ENCODE measurements around the gene SLC5A11.

GRCh38 chr16:24939738-24940137, 94.0 kb downstream of the SLC5A11 start:
- no peak for TF ChIP-seq CTCF (conservative IDR thresholded peaks at IDR 0.05; ENCODE audit: low read depth, low read length)
- no peak for TF ChIP-seq EZH2 (IDR thresholded peaks at IDR 0.05; ENCODE audit: borderline replicate concordance, low read depth, low read length, poor library complexity, severe bottlenecking)
